Left cardiac atrium (tissue), 4 donors: ENCODE measurements around the gene MUC22. TPM values are rescaled to one million over a fixed set of nuclear protein-coding genes. Genes with fewer than 3 reads are reported as not detected.
"Not testable (repeated sequence)": the region's sequence is repeated elsewhere in the genome, so short reads cannot be mapped to it uniquely, and the experiment has no call there.

ENCODE experiments used
- ATAC-seq, 2 donors: fragments of 200-7000 bp; cut with Tn5 transposase; one replicate each; pipeline ENCODE4 v1.9.1; 2020; ENCODE audit warnings: mild to moderate bottlenecking in 2 of 2, moderate library complexity in 2 of 2
- DNase-seq: peaks from one replicate; pipeline ENCODE4 v3.0.0-alpha.2; 2020
- intact Hi-C, 2 donors: fragments of 100-400 bp; cut with DNase I; formaldehyde crosslinking; loops; one replicate each; pipeline versions ENCODE4 v1.14.1 to v1.15.1; 2022 to 2023
- total RNA-seq, 2 donors: library from RNA; stranded (reverse); fragmentation: NEBNext Ultra II Directional; extraction: Animal tissue kit (Norgen Biotek cat#: 25700); gene quantifications; one replicate each; pipeline ENCODE4 v1.2.1, GENCODE V29; 2021
- donor health status: DM: no; HTN: yes; CAD: no.
- donor health status: DM: no; HTN: yes; CAD: no; lungs with severe emphysema.
- donor health status: DM: yes; HTN: yes; CAD: no.
- donor health status: Dilated cardiomyopathy.

The MUC22 gene
- total RNA-seq, 2 donors from 2014 or later: 0.06 TPM; not detected in 1

DNA sequence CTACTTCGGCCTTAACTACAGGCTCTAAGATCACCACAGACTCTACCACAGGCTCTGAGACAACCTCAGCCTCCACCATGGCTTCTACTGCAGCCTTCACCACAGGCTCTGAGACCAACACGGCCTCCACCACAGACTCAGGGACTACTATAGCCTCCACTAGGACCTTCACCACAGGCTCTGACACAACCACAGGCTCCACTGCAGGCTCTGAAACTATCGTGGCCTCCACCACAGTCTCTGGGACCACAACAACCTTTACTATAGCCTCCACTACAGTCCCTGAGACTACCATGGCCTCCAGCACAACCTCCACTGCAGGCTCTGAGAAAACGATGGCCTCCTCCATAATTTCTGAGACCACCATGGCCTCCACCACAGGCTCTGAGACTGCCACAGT lies 15.3 kb downstream of the MUC22 start:
- ATAC-seq: no peak
- no peak for DNase-seq
- intact Hi-C loops: no loop called here

DNA sequence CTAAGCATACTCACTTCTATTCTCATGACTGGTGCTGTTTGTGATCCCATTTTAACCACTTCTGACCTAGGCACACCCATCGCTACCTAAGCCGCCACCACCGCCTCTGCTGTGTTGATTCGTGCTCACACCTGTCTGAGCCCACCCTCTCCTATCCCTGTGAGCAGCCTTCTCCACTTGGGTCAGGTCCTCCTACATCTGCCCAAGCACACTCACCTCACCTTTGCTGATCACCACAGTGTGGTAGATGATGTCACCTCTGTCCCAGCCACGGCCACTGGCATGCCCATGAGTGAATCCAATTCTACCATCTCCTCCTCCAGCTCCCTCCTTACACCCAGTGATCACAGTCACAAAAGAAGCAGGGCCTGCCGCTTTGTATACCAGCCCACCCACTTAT lies 20.8 kb downstream of the MUC22 start:
- intact Hi-C loops: no loop called here
- DNase-seq (no peak), ATAC-seq (no peak)

DNA sequence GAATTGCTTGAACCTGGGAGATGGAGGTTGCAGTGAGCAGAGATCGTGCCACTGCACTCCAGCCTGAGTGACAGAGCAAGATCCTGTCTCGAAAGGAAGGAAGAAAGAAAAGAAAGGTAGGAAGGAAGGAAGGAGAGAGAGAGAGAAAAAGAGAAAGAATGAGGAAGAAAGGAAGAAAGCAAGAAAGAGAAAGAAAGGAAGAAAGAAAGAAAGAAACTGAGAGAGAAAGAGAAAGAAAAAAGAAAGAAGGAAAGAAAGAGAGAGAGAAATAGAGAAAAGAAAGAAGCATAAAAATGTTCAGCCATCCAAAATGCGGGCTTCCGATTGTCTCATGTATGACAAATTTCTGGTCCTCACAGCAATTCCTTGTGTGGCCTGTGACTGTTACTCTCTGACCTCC lies 22.8 kb downstream of the MUC22 start:
- intact Hi-C loops: no loop called here
- ATAC-seq (no peak), DNase-seq (no peak)

DNA sequence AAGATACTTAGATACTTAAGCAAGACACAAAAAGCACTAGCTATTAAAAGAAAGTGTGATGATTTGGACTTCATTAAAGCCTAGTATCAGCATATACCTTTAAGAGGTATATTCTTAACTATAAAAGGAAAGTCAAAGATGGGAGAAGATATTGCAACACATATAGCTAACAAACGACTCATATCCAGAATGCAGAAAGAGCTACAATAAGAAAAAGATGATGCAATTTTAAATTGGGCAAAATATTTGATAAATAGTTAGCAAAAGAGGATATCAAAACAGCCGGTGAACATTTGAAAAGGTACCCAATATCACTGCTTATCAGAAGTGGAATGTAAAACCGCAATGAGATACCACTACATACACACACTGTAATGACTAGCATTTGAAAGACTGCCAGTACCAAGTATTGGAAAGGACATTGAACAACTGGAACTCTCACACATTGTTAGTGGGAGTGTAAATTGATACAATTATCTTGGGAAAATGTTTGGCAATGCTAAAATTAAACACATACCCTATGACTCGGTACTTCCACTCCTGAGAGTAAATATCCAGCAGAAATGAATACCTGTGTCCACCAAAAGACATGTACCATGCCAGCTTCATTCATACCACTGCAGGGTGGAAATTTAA lies 25.7 kb downstream of the MUC22 start:
- DNase-seq: no peak
- no peak for ATAC-seq
- intact Hi-C loops: no loop called here

DNA sequence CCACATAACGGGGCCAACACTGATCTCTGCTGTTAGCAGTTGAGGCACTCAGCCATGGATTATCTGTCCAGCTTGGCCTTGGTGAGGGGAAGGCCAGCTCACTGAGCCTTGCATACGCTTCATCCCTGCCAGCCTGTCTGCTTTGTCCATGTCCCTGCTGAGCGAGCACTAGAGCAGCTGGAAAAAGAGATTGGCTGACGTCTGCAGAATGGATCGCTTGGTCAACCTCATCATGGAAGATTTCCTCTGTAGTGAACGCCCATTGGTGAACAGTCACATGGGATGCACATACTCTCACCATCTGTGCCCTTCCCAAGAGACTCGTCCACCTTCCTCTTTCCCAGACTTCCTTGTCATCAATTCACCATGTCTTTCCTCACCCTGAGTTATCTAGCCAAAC lies 26.9 kb downstream of the MUC22 start:
- intact Hi-C loops: no loop called here
- DNase-seq (no peak), ATAC-seq (no peak)

DNA sequence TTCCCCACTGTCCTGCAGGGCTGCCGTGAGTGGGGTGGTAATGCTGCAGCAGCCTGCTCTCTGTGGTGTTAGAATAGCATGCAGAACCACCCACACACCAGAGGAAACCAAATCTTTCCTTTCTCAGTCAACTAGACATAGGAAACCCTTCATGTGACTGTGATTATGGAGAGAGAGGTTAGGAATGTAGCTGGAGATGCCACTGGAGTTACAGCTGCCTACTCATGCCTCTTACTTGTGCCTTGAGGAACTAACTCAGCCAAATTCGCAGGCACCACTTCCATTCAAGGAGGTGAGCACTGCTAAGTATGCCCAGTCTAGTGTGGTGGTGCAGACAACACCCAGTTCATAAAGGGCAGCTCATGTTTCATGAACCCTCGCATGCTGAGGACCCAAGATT lies 27.4 kb downstream of the MUC22 start:
- intact Hi-C loops: no loop called here
- ATAC-seq (no peak), DNase-seq (no peak)

DNA sequence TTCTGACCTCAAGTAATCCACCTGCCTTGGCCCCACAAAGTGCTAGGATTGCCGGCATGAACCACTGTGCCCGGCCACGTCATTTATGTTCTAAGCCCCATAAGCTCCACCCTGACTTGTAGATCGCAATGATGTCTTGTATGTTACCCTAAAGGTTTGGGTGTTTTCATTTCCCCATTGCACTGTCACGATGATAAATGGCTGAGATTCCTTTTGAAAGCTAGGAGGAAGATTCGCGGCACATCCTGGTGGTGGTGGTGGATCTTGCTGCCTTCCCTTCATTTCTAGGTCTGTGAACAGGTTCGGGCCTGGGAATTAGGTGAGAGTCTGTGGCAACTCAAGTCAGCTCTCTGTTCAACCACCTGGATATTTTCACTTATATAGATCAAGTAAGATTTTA lies 28.3 kb downstream of the MUC22 start:
- ATAC-seq (no peak), DNase-seq (no peak)
- intact Hi-C loops: no loop called here

DNA sequence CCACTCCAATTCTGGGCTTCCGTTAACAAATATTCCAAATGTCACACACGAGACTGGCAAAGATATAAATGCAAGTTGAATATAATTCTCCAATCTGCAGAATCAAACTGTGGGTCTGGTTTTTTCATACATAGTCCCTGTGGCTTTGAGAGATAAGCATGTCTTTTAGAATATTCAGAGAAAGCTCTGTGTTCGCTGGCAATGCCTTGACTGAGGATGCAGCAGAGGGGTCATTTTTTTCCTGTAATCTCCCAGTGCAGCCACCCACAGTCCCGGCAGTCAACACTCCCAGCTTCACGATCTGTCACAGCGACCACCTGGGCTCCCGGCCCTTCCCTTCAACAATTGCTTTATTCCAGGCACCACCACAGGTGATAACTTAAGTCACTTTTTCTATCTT lies 30.5 kb downstream of the MUC22 start:
- intact Hi-C loops: no loop called here
- ATAC-seq (no peak), DNase-seq (no peak)

DNA sequence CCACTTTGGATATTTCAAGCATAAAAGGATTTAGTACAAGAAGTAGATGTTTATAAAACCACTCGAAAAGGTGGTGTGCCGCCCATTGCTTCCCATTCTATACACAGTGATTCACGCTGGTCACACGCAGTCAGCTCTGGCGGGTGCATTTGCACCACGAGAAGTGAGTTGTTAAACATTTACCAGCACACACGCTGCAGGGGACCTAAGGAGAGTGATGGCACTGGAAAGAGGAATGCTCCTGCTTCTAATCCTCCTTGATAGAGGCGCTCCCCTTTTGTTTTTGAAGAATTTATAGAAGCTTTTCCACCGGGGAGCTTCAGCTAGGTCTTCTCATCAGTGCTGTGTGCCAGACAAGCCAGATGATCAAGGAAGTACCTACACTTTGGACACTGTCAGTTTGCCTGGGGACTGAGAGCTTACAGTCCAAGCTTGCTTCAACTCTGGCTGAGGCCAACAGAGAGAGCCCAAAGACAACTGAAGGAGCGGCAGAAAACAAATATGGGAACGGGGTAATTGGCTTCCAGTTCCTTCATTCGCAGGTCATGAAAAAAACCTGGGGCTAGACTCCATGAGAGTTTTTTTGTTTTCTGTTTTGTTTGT lies 31.2 kb downstream of the MUC22 start:
- intact Hi-C loops: no loop called here
- ATAC-seq: no peak
- DNase-seq: no peak

DNA sequence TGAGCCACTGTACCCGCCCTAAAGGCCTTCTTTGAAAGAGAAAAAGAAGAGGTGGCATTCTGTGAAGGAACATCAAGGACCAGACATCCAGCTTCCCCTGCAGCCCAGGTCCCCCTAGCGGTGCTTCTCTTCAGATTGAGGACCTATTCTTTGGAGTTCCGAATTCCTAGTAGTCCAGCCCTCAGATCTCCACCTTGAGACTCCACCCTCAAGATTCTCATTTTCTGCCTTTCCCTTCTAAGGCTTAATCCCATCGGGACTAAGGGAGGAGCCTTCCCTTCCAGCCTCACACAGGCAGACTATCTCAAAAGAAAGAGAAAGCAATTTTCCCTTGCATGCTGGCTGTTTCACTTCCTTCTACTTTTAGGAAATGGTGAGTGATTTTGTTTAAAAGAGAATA lies 32.5 kb downstream of the MUC22 start:
- peak; percentile 53 to 73 for ATAC-seq
- intact Hi-C loops: no loop called here
- DNase-seq: peak; percentile 45

DNA sequence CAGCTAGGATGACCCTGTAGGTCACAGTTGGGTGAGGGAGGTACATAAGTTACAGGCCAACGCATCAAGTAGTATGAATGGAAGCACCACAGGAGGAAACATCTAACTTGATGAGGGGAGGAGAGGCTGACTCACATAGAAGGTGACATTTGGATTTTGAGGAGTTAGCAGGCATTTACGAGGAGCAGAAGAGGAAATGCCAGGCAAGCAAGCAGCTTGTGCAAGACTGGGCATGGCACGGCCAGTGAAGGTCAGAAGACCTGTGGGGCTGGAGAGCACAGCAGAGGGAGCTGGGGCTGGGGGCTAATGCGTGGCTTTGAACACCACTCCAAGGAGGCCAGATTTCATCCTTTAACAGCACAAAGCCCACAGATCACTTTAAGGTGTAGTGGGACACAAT lies 37.8 kb downstream of the MUC22 start:
- intact Hi-C loops: no loop called here
- ATAC-seq (no peak), DNase-seq (no peak)

DNA sequence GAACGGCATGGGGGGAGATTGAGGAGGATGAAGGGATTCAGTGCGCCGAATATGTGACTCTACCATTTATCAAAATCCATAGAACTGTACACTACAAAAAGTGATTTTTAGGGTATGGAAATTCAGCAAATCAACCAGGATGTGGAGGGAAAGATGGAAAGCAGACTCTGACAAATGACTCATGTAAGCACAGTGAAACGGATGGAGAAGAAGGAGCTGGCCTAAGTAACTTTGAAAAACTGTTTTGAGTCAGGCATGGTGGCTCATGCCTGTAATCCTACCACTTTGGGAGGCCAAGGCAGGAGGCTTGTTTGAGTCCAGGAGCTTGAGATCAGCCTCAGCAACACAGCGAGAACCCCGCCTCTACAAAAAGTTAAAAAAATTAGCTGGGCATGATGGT lies 39.2 kb downstream of the MUC22 start:
- ATAC-seq (no peak), DNase-seq (no peak)
- intact Hi-C loops: no loop called here

DNA sequence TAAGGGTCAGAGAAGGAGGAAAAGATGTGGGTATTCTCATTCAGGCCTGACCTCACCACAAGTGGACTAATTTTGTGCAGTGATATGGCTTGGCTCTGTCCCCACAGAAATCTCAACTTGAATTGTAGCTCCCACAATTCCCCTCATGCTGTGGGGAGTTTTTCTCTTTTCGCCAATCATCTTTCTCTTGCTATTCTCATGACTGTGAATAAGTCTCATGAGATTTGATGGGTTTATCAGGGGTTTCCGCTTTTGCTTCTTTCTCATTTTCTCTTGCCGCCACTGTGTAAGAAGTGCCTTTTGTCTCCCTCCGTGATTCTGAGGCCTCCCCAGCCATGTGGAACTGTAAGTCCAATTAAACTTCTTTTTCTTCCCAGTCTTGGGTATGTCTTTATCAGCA lies 42.9 kb downstream of the MUC22 start:
- ATAC-seq, DNase-seq: not testable (repeated sequence)
- intact Hi-C loops: loop anchor here in 1 of 2 donors (10.0 kb wide), 1 partner anchor 68 kb away; the partner anchor contains the start of gene MUC21

DNA sequence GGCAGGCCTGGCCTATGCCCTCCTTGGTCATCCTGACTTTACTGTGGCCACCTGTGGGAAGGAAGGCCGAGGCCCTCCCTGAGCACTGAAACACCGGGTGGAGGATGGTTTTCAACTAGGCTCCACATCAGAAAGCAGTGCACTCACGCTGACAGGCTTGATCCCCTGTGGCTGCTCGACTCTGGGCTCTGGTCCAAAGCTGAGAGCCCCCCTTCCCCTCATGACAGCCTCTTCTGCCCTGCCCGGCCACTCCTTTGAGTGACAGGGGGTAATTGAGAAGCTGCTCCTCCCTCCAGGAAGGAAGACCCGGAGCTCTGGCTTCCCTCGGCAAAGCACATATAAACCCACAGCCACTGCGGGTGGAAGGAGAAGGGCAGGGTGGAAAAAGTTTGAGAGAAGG lies 43.6 kb downstream of the MUC22 start:
- DNase-seq: no peak
- intact Hi-C loops: loop anchor here in 1 of 2 donors (10.0 kb wide), 1 partner anchor 69 kb away; the partner anchor contains the start of gene MUC21
- ATAC-seq: peak; percentile 61

DNA sequence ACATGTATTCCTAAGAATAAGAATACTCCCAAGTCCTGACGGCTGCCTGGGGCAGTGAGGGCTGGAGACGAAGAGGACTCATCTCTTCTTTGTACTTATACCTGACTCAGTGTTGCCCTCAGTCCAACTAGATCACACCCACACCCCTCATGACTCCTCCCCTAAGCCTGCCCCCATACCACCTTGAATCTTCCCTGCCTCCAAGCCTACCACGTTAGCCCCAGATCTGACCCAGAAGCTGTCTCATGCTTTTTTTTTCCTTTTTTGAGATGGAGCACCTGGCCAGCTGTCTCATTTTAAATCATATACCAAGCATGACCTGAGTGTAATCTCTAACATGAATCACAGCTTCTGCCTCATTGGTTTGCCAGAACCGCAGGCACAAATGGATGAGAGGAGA lies 45.2 kb downstream of the MUC22 start:
- ATAC-seq (peak in 1 of 2 donors; percentile 23), DNase-seq (no peak)
- intact Hi-C loops: loop anchor here (5.0 to 10.0 kb wide), 2 partner anchors 71 to 138 kb away; partner anchors contain the start of gene MUC21 (in 1 of the 2)

DNA sequence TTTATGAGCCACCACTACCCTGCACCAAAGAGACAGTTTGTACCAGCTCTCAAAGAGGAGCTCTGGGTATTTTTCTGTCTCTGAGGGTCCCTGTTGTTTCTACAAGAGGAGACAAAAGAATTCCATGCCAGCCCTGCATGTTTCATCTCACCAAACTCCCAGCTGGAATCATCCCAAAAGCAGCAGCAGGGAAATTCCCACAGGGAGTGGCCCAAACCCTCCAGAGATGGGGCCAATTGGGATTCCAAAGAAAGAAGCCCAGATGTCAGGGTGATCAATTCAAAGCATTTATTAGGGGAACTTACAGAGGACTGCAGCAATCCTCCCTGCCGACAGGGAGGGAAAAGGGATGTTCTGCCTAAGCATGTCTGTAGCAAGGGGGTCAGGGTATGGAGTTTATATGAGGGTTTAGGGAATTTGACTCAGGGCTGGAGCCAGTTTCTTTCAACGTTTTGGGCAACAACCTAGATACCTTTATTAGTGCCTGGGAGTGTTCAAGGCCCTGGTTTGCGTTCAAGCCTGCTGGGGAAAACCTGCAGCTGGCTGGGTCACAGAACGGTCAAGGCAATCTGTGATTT lies 47.2 kb downstream of the MUC22 start:
- intact Hi-C loops: loop anchor here (5.0 to 10.0 kb wide), 2 partner anchors 73 to 140 kb away; partner anchors contain the start of gene MUC21 (in 1 of the 2)
- DNase-seq (no peak), ATAC-seq (no peak)

DNA sequence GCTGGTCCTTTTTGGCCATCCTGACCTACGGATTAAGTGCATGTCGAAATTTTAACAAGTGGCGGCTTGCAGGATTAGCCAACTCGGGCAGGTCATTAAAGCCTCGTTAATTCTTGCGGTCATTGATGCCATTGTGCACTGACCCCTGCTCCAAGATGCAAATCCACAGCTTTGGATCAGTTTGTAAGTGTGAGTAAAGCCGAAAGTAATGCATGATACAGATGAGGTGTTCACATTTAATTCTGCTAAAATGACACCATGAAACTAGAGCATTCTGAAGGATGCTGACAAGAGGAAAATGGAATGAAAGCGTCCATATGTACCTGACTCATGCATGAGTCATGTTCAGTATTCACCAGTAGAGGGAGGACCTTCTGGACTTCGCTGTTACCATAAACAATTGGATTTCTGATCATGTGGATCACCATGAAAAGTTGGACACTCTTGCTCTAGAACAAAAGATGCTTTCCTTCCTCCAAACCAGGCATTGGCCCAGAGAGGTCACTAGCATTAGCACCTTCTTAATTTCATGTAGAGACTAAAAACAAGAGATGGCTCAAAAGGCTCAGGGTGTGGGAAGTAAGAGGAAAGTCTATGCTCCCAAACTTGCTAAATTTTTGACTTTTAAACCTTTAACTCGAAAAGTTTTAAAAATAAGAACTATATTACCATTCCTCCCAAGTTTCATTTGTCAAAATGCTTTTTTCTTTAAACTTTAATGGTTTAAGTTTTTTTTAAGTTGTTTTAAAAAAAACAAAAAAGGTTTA lies 48.0 kb downstream of the MUC22 start:
- intact Hi-C loops: loop anchor here (5.0 to 10.0 kb wide), 2 partner anchors 74 to 141 kb away; partner anchors contain the start of gene MUC21 (in 1 of the 2)
- peak in 1 of 2 donors; percentile 54 for ATAC-seq
- no peak for DNase-seq

DNA sequence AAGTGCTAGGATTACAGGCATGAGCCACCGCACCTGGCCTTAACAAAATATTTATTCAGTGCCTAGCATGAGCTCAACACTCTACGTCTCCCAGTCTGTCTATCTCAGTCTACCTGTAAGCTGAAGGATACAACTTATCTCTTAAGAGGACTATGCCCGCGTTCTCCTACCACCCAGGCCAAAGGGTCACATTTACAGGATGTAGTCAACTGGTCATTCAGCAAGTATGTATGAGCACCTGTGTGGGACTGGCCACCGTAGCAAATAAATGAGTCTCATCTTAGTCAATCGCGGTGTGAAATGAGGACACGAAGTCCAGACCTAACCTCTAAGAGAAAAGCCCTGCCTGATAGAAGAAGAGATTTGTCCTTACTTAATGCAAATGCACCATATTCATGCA lies 49.9 kb downstream of the MUC22 start:
- DNase-seq: no peak
- no peak for ATAC-seq
- intact Hi-C loops: no loop called here

DNA sequence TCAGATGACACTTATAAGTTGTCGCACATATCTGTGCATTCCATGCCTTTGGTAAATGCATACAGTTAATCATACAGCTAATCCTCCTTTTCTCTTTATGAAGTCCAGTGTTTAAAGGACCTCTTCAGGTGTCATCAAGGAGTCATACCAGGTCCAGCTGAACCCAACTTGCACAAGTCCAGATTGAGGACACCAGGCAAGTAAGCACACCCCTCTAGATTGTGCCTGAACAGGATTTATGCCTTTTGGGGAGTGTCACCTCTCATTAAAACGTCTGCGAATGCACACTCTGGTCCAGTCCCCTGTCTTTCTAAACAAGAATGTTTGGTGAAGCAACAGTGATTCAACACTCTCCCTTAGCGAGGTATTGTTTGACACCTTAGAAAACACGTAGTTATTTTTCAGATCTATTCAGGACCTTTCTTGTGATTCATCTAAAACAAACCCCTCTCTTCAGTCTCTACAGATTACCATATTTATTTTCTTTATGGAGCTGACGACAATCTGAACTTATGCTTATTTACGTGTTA lies 53.7 kb downstream of the MUC22 start:
- no peak for ATAC-seq
- intact Hi-C loops: no loop called here

DNA sequence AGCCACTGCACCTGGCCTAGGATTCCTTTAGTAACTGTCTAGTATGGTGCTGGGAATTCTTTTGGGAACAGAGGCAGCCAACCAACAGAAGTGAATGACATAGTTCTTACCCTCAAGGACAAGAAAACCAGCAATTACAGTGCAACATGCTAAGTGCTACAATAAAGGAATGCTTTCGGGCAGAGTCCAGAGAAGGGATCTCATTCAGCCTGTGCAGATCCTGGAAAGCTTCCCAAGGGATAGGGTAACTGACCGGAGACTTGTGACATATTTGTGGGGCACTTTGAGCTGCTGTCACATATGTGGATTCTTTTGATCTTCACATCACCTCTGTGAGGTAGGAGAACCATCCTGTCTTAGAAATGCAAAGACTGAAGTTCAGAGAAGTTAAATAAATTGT lies 55.3 kb downstream of the MUC22 start:
- intact Hi-C loops: no loop called here
- no peak for DNase-seq
- no peak for ATAC-seq

More for the DNA sequence above, 53.7 kb downstream of the MUC22 start:
- DNase-seq: no peak
